ENCODE measurements around the gene PRMT1.

DNA sequence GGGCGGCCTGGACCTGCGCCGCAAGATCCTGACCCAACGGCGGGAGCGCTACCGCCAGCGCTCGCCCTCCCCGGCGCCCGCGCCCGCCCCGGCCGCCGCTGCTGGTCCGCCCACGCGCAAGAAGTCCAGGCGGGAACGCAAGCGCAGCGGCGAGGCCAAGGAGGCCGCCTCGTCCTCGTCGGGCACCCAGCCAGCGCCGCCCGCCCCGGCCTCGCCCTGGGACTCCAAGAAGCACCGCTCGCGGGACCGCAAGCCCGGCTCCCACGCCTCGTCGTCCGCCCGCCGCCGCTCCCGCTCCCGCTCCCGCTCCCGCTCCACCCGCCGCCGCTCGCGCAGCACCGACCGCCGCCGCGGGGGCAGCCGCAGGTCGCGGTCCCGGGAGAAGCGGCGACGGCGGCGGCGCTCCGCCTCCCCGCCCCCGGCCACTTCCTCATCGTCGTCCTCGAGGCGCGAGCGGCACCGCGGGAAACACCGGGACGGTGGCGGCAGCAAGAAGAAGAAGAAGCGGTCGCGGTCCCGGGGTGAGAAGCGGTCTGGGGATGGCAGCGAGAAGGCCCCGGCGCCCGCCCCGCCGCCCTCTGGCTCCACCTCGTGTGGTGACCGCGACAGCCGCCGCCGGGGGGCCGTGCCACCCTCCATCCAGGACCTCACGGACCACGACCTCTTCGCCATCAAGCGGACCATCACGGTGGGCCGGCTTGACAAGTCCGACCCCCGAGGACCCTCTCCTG lies 25.1 kb upstream of the PRMT1 start:
- TF ChIP-seq CTCF (conservative IDR thresholded peaks at IDR 0.05; ENCODE audit: low read depth, low read length) (no peak), EZH2 (IDR thresholded peaks at IDR 0.05; ENCODE audit: borderline replicate concordance, low read depth, low read length, poor library complexity, severe bottlenecking) (no peak)
